ENCODE measurements around the gene MAGEB1. TPM values are rescaled to one million over a fixed set of nuclear protein-coding genes. Genes with fewer than 3 reads are reported as not detected.

The MAGEB1 gene
- total and polyA plus RNA-seq, 2 experiments from 2014 or later, result 0.15 TPM; not detected in 1

GRCh38 chrX:30262763-30263162 is 15.8 kb downstream of the MAGEB1 start (continued):
- no peak for TF ChIP-seq CREB1 (CRISPR knock-in tag; IDR thresholded peaks at IDR 0.05; ENCODE audit: low read depth)
- no peak for TF ChIP-seq REST (IDR thresholded peaks at IDR 0.05; ENCODE audit: unreplicated experiment)
- no peak for TF ChIP-seq NANOG (IDR thresholded peaks at IDR 0.05; ENCODE audit: borderline replicate concordance)
- TF ChIP-seq ZNF331 (CRISPR knock-in tag; IDR thresholded peaks at IDR 0.05; ENCODE audit: low read depth), result no peak
- TF ChIP-seq JUNB (IDR thresholded peaks at IDR 0.05; ENCODE audit: unreplicated experiment), result no peak

GRCh38 chrX:30270639-30271038 is 23.7 kb downstream of the MAGEB1 start:
- H3K79me2 ChIP-seq (replicated peaks; ENCODE audit: insufficient read depth), result no peaks in the 10 kb centered on the region
- Mint-ChIP-seq H3K9me3 (no peaks in the 10 kb centered on the region; the same call in 2 of the 3 replicates), H3K4me3 (no peak overlapping the region), H3K36me3 (ENCODE audit: low read depth) (no peaks in the 10 kb centered on the region), H3K27ac (no peak overlapping the region), H3K27me3 (ENCODE audit: insufficient read depth, low read depth, poor library complexity) (no peaks in the 10 kb centered on the region), H3K4me1 (no peaks in the 10 kb centered on the region; the same call in 2 of the 3 replicates)
- H3K9me2 ChIP-seq (ENCODE audit: insufficient read depth), result no peaks in the 10 kb centered on the region
- H3K4me1 ChIP-seq (ENCODE audit: insufficient read depth), result no peaks in the 10 kb centered on the region
- H3K27ac ChIP-seq (ENCODE audit: low read depth), result no peak overlapping the region
- no peak for ATAC-seq
- H3K36me3 ChIP-seq (ENCODE audit: insufficient read depth), result no peaks in the 10 kb centered on the region
- H4K20me1 ChIP-seq (replicated peaks; ENCODE audit: insufficient read depth), result no peaks in the 10 kb centered on the region
- no peaks in the 10 kb centered on the region for H3K27me3 ChIP-seq (ENCODE audit: insufficient read depth)
- DNase-seq (ENCODE audit: low spot score), result no peak
- no peaks in the 10 kb centered on the region for H3F3A ChIP-seq (replicated peaks; ENCODE audit: low read depth)
- H3K4me3 ChIP-seq, result no peak overlapping the region
- no peak overlapping the region for H3K4me2 ChIP-seq
- no peak overlapping the region for H2AFZ ChIP-seq
- TF ChIP-seq EZH2 (IDR thresholded peaks at IDR 0.05; ENCODE audit: low read depth, unreplicated experiment) (no peak), POLR2AphosphoS5 (IDR thresholded peaks at IDR 0.05; ENCODE audit: low read depth) (no peak), CREB1 (CRISPR knock-in tag; IDR thresholded peaks at IDR 0.05; ENCODE audit: low read depth) (no peak)

GRCh38 chrX:30275498-30275897 is 28.6 kb downstream of the MAGEB1 start:
- Mint-ChIP-seq H3K4me1 (no peaks in the 10 kb centered on the region; the same call in 2 of the 3 replicates), H3K36me3 (ENCODE audit: low read depth) (no peaks in the 10 kb centered on the region), H3K27ac (no peak overlapping the region), H3K4me3 (no peak overlapping the region), H3K27me3 (ENCODE audit: insufficient read depth, low read depth, poor library complexity) (no peaks in the 10 kb centered on the region), H3K9me3 (no peaks in the 10 kb centered on the region)
- no peaks in the 10 kb centered on the region for H3K79me2 ChIP-seq (replicated peaks; ENCODE audit: insufficient read depth)
- H3K4me3 ChIP-seq, result no peak overlapping the region
- H2AFZ ChIP-seq, result no peak overlapping the region
- no peaks in the 10 kb centered on the region for H4K20me1 ChIP-seq (replicated peaks; ENCODE audit: insufficient read depth)
- no peaks in the 10 kb centered on the region for H3K36me3 ChIP-seq (ENCODE audit: insufficient read depth)
- no peak overlapping the region for H3K4me2 ChIP-seq
- no peaks in the 10 kb centered on the region for H3K9me2 ChIP-seq (ENCODE audit: insufficient read depth)
- no peak overlapping the region for H3K27ac ChIP-seq (ENCODE audit: low read depth)
- H3F3A ChIP-seq (replicated peaks; ENCODE audit: low read depth), result no peaks in the 10 kb centered on the region
- H3K27me3 ChIP-seq (ENCODE audit: insufficient read depth), result no peaks in the 10 kb centered on the region
- ATAC-seq (no peak), DNase-seq (ENCODE audit: low spot score) (peak; percentile 15)
- TF ChIP-seq POLR2AphosphoS5 (IDR thresholded peaks at IDR 0.05; ENCODE audit: low read depth) (no peak), CTCF (conservative IDR thresholded peaks at IDR 0.05; ENCODE audit: low read depth in 2 of 2) (peak; percentile 42 to 52)
- no peaks in the 10 kb centered on the region for H3K4me1 ChIP-seq (ENCODE audit: insufficient read depth)

All from GM23338 (cell line).